DOHH2 (cell line): ENCODE data around the gene GATAD2A.
A peak's percentile ranks its signal among the peaks of the same experiment; 100 is the strongest.

Experiments used
- EZH2phosphoT487 ChIP-seq: fragments of 200-600 bp; sonication (generic); IDR thresholded peaks from 2 replicates; pipeline ENCODE4 v1.6.1; 2017; ENCODE audit warnings: borderline replicate concordance, mild to moderate bottlenecking, antibody characterized with exemption, low read length, moderate library complexity, mixed read lengths
- TF ChIP-seq, protein P1 (sequence below): fragments of 200-600 bp; sonication (generic); IDR thresholded peaks from one replicate; pipeline ENCODE4 v1.5.1; 2014; ENCODE audit warnings: antibody characterized with exemption, mild to moderate bottlenecking, low read depth, low read length; ENCODE audit not compliant: poor library complexity, severe bottlenecking

DNA sequence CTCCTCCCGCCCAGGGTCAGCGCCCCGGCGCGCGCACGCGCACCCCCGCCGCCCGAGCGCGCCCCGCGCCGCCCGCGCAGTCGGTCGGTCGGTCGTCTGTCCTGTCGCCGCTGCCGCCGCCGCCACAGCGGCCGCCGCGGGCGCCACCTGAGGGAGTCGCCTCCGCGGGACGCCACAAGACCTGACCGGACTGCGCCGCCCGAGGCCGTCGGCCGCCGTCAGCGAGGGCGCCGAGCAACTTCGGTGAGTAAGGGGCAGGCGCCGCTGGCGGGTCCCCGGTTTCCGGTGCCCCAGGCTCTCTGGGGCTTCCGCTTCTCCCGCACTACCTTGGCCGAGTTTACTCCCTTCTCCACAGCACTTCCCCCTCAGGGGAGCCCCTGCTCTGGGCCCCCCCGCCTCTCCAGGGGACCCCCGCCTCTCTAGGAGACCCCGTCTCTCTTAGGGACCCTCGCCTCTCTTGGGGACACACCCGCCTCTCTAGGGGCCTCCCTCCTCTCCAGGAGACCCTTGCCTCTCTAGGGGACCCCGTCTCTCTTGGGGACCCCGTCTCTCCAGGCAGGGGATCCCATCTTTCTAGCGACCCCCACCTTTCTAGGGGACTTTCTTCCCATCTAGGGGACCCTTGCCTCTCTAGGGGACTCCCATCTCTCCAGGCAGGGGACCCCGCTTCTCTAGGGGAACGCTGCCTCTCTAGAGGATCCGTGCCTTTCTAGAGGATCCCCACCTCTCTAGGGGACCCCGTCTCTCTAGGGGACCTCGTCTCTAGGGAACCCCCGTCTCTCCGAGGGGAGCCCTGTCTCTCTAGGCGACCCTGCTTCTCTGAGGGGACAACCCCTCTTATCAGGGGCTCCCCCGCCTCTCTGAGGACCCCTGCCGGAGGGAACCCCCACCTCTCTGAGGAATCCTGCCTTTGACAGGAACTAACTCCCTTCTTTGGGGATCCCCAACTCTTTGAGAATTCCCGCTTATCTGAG is 19.3 kb upstream of the GATAD2A start:
- TF ChIP-seq, protein P1, sequence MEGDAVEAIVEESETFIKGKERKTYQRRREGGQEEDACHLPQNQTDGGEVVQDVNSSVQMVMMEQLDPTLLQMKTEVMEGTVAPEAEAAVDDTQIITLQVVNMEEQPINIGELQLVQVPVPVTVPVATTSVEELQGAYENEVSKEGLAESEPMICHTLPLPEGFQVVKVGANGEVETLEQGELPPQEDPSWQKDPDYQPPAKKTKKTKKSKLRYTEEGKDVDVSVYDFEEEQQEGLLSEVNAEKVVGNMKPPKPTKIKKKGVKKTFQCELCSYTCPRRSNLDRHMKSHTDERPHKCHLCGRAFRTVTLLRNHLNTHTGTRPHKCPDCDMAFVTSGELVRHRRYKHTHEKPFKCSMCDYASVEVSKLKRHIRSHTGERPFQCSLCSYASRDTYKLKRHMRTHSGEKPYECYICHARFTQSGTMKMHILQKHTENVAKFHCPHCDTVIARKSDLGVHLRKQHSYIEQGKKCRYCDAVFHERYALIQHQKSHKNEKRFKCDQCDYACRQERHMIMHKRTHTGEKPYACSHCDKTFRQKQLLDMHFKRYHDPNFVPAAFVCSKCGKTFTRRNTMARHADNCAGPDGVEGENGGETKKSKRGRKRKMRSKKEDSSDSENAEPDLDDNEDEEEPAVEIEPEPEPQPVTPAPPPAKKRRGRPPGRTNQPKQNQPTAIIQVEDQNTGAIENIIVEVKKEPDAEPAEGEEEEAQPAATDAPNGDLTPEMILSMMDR = peak; percentile 62
- TF ChIP-seq EZH2phosphoT487 = no peak
